KOPT-K1 (cell line): ENCODE data around the gene BBS9.
"Not testable (repeated sequence)": the region's sequence is repeated elsewhere in the genome, so short reads cannot be mapped to it uniquely, and the experiment has no call there.

Experiments used
- H3K27ac ChIP-seq: fragments of 200-600 bp; sonication (generic); 2 replicates; pipeline ENCODE4 v1.5.1; 2016; ENCODE audit warnings: antibody characterized with exemption, mild to moderate bottlenecking, low read depth, low read length; ENCODE audit not compliant: poor library complexity, severe bottlenecking
- H3K36me3 ChIP-seq: fragments of 200-600 bp; sonication (generic); 2 replicates; pipeline ENCODE4 v1.5.1; 2017; ENCODE audit warnings: antibody characterized with exemption, mild to moderate bottlenecking, low read length, moderate library complexity; ENCODE audit not compliant: insufficient read depth
- H3K9me3 ChIP-seq: fragments of 200-600 bp; sonication (generic); 2 replicates; pipeline ENCODE4 v1.5.1; 2017; ENCODE audit warnings: antibody characterized with exemption, low read length, mild to moderate bottlenecking; ENCODE audit not compliant: insufficient read depth, poor library complexity, severe bottlenecking

The BBS9 gene

GRCh38 chr7:33466203-33466602 is 336.8 kb downstream of the BBS9 start:
- Histone ChIP-seq H3K9me3 (no peaks in the 10 kb centered on the region), H3K36me3 (no peaks in the 10 kb centered on the region), H3K27ac (no peak overlapping the region)

GRCh38 chr7:33471636-33472242 is 342.4 kb downstream of the BBS9 start:
- H3K27ac ChIP-seq: no peak overlapping the region

GRCh38 chr7:33472348-33473025 is 343.1 kb downstream of the BBS9 start:
- H3K36me3 ChIP-seq: no peaks in the 10 kb centered on the region
- no peaks in the 10 kb centered on the region for H3K9me3 ChIP-seq
- no peak overlapping the region for H3K27ac ChIP-seq

More at GRCh38 chr7:33471636-33472242, 342.4 kb downstream of the BBS9 start:
- Histone ChIP-seq H3K9me3 (no peaks in the 10 kb centered on the region), H3K36me3 (no peaks in the 10 kb centered on the region)

GRCh38 chr7:33477719-33478480 is 348.5 kb downstream of the BBS9 start:
- Histone ChIP-seq H3K27ac (no peak overlapping the region), H3K9me3 (no peaks in the 10 kb centered on the region), H3K36me3 (no peaks in the 10 kb centered on the region)

- not testable (repeated sequence) for H3K9me3 ChIP-seq, H3K36me3 ChIP-seq, H3K27ac ChIP-seq
Measured at GRCh38 chr7:33484476-33484875, 355.1 kb downstream of the BBS9 start.

GRCh38 chr7:33485747-33486493 is 356.6 kb downstream of the BBS9 start:
- no peaks in the 10 kb centered on the region for H3K36me3 ChIP-seq
- H3K9me3 ChIP-seq: no peaks in the 10 kb centered on the region
- no peak overlapping the region for H3K27ac ChIP-seq

GRCh38 chr7:33486633-33487032 is 357.3 kb downstream of the BBS9 start:
- Histone ChIP-seq H3K9me3 (no peaks in the 10 kb centered on the region), H3K27ac (no peak overlapping the region), H3K36me3 (no peaks in the 10 kb centered on the region)

GRCh38 chr7:33487998-33488682 is 358.8 kb downstream of the BBS9 start:
- H3K27ac ChIP-seq: no peak overlapping the region
- H3K36me3 ChIP-seq: no peaks in the 10 kb centered on the region
- H3K9me3 ChIP-seq: no peaks in the 10 kb centered on the region

- Histone ChIP-seq H3K9me3 (no peaks in the 10 kb centered on the region), H3K27ac (no peak overlapping the region), H3K36me3 (no peaks in the 10 kb centered on the region)
Measured at GRCh38 chr7:33494474-33494873, 365.1 kb downstream of the BBS9 start.

- Histone ChIP-seq H3K9me3 (no peaks in the 10 kb centered on the region), H3K36me3 (no peaks in the 10 kb centered on the region), H3K27ac (no peak overlapping the region)
Measured at GRCh38 chr7:33495207-33495606, 365.8 kb downstream of the BBS9 start.

- Histone ChIP-seq H3K27ac (no peak overlapping the region), H3K9me3 (no peaks in the 10 kb centered on the region), H3K36me3 (no peaks in the 10 kb centered on the region)
Measured at GRCh38 chr7:33497051-33497450, 367.7 kb downstream of the BBS9 start.

- Histone ChIP-seq H3K27ac (no peak overlapping the region), H3K36me3 (no peaks in the 10 kb centered on the region), H3K9me3 (no peaks in the 10 kb centered on the region)
Measured at GRCh38 chr7:33500703-33501701, 371.6 kb downstream of the BBS9 start.

GRCh38 chr7:33503014-33503413 is 373.6 kb downstream of the BBS9 start:
- Histone ChIP-seq H3K9me3 (no peaks in the 10 kb centered on the region), H3K36me3 (no peaks in the 10 kb centered on the region), H3K27ac (no peak overlapping the region)

- H3K9me3 ChIP-seq: no peaks in the 10 kb centered on the region
- H3K27ac ChIP-seq: no peak overlapping the region
- no peaks in the 10 kb centered on the region for H3K36me3 ChIP-seq
Measured at GRCh38 chr7:33503736-33504135, 374.4 kb downstream of the BBS9 start.
